Tibial nerve (tissue), 3 donors: ENCODE measurements around the gene TBL1X.

ENCODE experiments used
- POLR2A ChIP-seq, 2 donors: fragments of 450-650 bp; IDR thresholded peaks; one replicate each; pipeline ENCODE4 v1.6.1; 2017; ENCODE audit warnings: antibody characterized with exemption in 2 of 2, mild to moderate bottlenecking in 2 of 2, moderate library complexity in 2 of 2
- TF ChIP-seq, protein P1 (sequence below), 5 experiments: fragments of 200-600 bp in 3 of 5; fragments of 450-650 bp in 2 of 5; sonication (generic) in 3 of 5; IDR thresholded peaks; one replicate each; pipeline ENCODE4 v1.5.1; 2016 to 2019; ENCODE audit warnings: antibody characterized with exemption in 5 of 5, mild to moderate bottlenecking in 3 of 5, moderate library complexity in 2 of 5

DNA sequence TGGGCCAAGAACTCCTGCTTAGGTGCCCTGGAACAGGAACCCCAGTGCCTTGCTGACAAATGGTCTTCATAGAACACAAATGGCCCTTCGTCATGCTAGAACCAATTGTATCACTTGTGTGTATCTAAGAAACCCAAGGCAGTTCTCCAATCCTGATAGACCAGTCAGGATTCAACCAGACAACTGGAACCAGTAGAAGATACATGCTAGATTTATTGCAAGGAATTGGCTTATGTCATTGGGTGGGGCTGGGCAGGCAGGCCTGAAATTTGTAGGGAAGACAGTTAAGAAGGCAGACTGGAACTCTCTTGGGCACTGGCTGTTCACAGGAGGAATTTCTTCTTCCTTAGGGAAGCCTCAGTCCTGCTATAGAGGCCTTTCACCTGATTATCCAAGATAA, 17.0 kb upstream of the TBL1X start:
- TF ChIP-seq POLR2A (IDR thresholded peaks at IDR 0.05): no peak
- TF ChIP-seq, protein P1, sequence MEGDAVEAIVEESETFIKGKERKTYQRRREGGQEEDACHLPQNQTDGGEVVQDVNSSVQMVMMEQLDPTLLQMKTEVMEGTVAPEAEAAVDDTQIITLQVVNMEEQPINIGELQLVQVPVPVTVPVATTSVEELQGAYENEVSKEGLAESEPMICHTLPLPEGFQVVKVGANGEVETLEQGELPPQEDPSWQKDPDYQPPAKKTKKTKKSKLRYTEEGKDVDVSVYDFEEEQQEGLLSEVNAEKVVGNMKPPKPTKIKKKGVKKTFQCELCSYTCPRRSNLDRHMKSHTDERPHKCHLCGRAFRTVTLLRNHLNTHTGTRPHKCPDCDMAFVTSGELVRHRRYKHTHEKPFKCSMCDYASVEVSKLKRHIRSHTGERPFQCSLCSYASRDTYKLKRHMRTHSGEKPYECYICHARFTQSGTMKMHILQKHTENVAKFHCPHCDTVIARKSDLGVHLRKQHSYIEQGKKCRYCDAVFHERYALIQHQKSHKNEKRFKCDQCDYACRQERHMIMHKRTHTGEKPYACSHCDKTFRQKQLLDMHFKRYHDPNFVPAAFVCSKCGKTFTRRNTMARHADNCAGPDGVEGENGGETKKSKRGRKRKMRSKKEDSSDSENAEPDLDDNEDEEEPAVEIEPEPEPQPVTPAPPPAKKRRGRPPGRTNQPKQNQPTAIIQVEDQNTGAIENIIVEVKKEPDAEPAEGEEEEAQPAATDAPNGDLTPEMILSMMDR (IDR thresholded peaks at IDR 0.05): no peak
